Activated CD4-positive, alpha-beta T cell treated with anti-CD3 and anti-CD28 coated beads for 4 hours (primary cell): Measurements from ENCODE around the gene FAM13A.

Experiments
- DNase-seq, 2 donors: peaks; one replicate each; pipeline ENCODE4 v3.0.0-alpha.2; 2020

FAM13A gene

DNA sequence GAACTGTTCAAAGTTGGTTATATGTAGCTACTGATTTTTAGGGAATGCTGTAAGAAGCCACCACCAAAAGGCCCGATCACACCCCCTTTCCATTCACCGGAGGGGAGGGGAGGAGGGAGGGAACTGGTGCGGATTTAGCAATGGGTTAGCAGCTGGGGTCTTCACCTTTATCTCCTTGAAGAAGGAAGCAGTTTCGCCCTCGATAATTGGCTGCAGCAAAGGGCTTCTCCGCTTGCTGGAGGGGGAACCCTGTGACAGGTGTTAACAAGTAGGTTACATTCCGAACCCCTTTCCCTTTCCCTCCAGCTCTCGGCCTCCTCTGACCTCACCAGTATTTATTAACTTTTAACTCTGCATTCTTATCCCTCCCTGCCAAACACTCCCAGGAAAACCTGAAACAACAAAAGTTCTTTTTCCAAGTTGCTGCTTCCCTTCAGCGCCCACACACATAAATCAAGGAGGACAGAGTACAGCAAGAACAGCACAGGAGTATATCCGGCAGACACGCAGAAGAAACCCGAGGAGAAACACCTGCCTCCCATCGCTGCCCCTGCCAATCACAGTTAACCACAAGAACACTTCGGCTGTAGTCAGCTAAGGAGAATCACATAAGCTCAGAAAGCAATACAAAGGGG, 319.6 kb downstream of the FAM13A start:
- DNase-seq, result peak in 1 of 2 donors; percentile 8

DNA sequence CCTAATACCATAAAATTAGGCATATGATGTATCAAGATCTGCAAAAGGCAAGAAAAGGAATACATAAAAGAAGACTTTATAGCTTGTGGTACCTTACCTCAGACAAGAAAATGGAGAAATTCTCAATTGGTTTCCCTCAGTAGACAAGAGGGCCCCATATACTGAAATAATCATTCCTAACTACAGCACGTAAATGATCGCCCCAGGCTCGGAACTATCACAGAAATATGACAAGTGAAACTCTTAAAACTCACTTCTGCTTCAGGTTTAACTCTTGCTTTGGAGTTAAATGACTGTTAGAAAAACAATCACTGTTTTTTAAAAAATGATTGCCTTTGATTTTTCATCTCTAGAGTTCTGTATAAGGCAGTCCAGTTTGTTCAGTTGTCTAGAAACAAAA, 320.7 kb downstream of the FAM13A start:
- DNase-seq, result no peak

DNA sequence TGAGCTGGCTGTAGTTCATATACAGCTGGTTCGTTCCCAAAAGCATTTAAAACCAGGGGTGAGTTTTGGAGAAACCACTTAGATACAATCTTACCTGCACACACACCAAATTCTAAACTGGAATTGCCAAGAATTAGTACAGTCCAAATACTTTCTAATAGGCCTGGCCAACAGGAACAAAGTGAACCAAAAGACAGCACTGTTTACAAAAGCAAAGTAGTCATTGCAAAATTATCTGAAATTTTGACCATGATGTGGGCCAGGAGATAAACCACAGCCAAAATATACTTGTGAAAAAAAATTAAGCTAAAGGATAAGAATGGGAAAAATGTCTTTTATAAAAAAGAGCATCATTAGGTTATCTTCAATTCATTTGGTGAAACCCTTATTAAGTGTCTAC, 321.4 kb downstream of the FAM13A start:
- DNase-seq, result no peak

DNA sequence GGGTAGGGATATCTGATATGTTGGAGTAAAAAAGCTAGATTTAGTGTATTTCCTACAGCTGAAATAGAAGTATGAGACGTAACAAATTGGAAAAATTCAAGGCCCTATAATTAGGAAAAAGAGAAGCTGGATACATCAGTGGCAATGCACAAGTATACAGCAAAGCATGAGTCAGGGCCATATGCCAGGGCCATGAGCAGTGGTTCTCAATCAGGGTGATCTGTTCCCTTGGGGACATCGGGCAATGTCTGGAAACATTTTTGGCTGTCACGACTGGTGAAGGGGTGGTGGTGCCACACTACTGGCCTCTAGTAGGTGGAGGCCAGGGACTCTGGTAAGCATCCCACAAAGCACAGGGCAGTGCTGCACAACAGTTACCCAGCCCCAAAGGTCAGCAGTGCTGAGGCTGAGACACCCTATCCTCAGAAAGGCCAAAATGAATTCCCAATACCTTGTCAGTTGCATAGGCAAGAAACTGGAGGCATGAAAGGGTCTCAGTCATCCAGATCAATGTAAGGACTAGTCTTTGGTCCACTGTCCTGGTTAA, 322.5 kb downstream of the FAM13A start:
- DNase-seq, result no peak

DNA sequence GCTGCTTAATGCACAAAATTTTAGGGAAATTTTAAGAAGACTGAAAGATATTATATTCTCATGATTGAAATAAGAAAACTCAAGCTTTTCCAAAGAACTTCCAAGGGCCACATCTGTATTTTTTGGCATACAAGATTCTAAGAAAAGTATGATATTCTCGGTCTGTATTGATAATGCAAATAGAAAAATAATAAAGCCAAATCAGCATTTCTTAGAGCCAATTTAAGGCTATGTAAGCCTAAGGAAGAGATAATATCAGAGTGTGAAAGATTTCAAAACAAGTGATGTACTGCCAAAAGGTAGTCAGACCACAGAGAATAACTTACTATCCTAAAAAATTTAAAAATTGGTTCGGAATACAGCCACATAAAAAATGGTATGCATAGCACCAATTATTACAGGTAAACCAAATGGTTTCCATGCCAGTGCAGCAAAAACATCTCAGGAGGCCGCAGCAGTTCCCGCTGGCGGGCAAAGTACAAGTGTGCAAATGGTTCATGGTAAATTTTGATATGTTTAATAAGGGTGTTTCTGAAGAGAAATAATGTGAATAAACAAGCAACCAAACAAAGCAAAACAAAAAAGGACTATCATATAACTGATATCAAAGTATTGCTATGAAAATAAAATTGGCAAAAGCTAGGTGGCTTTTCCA, 324.1 kb downstream of the FAM13A start:
- no peak for DNase-seq

DNA sequence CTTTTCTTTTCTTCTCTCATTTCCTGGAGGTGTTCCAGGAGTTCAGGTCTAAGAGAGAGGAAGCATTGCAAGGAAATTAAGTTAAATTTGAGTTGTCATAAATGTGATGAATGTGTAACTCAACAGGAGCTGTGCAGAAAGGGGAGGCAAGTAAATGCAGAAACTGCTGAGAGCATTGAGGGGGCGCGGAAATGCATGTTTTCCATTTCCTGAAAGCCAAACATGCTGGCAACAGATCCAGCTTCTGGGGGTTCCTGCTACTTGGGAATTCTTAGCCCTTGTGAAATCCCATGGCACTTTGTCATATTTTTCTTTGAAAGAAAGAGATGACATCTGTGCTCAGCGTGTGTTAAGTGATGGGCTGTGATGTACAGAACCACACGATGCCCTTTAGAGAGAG, 325.6 kb downstream of the FAM13A start:
- DNase-seq, result no peak

DNA sequence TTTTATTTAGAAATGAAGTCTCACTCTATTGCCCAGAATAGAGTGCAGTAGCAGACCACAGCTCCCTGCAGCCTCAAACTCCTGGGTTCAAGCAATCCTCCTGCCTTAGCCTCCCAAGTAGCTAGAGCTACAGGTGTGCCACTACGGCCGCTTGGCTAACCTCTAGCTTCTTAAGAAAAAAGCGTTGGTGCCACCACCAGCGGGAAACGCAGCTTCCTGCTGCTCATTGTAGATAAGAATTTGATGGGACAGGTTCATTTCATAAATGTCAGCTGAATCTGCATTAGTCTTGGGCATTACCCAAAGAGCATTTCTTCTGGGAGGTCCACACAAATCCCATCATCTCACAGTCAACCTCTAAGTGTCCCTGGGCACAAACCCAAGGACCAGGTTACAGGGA, 326.2 kb downstream of the FAM13A start:
- no peak for DNase-seq

DNA sequence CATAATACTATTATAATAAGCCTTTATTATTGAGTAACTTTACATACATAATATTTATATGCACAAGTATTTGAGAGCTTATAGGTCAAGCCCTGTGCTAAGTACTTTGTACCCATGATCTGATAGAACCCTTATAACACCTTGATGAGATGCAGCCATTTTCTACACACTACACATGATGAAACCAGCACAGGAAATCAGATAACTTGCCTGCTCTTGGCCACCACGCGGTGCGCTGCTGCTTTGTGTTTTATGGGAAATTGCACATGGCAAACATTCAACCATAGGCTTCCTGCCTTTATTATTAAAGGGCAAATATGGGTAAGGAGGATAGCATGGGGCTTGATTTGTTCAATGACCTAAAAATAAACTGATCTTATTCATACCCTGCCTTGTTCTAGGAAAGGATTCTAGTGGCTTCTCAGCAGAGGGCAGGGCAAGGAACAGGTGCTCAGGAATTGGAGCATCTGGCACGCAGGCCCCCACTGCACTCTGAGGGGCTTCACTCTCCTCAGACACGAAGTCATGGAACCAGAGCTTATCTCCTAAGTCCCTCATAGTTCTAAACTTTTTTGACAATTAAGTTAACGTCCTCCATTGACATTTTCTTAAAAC, 327.7 kb downstream of the FAM13A start:
- DNase-seq, result no peak

DNA sequence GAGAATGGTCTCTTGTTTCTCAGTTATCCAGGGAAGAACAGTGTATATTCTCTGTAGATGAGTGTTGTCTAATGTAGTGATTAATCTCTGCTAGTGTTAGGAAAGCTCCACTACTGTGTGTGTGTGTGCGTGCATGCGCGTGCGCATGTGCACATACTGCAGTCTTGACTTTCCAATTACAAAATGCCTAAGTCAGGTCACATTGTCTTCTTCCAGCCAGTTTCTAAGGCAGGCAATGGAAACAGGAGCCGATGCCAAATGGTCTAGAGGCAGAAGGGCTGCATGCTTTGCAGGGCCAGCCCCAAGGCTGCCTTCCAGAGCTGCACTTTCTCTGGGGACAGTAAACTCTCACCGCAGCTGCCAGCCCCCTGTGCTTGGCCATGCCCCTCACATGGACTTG, 328.8 kb downstream of the FAM13A start:
- DNase-seq, result no peak

DNA sequence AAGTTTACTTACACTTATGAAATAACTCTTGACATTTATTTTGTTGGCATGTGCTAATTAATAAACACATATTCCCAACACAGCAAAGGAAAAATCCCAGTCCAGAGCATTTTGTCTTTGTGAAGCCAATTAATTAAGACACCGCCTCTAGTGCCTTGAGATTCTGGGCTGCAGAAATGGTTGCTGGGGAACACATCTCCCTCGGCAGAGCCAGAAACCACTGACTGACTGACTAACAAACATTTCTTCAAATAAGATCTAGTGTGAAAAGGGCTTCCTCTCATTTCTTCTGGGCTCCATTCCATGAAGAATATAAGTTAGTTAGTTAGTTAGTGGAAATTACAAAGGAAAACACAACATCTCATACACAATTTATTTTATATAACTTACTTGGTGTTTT, 331.0 kb downstream of the FAM13A start:
- no peak for DNase-seq

DNA sequence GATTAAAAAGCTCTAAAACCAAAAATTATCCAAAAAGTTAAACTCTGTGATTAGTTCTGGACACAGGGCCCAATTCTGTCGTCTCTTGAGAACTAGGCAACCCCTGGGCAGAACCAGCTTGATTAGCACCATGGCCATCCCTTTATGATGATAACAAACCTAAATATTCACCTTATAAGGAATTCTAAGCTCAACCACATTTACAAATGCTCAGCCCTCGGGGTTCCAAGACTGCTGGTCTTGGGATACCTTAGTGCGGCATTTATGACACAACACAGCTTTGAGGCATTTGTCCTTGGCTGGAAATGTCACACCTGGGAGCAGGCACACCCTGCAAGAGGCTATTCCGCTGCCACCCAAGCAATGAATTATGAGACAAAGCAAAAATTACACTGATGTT, 331.8 kb downstream of the FAM13A start:
- DNase-seq, result no peak

DNA sequence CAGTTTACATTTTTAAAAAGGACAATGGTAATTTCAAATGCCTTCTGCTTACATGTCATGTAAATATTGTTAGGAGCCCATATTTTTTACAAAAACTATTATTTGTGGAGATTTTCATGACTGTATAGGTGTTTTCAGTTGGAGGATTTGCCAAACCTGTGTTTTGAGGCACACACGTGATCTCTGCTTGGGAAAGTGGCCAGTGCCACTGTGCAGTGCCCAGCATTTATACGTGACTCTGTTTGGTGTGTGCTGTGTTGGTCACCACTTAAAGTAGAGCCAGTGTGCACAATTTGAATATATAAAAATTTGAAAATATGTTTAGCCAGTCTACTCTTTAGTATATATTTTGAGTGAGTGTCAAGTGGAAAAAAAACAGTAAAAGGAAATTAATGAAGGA, 332.6 kb downstream of the FAM13A start:
- no peak for DNase-seq

DNA sequence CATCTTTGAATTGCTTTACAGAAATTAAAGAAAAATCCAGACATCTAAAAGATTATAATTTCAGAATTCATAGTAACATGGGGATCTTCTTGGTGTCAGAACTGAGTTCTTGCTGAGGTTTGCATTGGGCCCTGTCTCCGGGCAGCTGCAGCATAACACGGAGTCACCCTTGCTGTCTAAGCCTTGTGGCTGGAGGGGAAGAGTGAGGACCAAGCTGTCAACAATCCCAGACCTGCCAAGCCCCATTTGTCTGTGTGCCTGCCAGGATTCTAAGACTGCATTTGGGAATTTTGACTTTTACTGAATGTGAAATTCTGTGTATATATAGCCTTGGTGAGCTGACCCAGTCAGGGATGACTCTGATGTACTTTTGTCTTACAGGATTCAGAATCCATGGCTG, 334.2 kb downstream of the FAM13A start:
- DNase-seq, result no peak

DNA sequence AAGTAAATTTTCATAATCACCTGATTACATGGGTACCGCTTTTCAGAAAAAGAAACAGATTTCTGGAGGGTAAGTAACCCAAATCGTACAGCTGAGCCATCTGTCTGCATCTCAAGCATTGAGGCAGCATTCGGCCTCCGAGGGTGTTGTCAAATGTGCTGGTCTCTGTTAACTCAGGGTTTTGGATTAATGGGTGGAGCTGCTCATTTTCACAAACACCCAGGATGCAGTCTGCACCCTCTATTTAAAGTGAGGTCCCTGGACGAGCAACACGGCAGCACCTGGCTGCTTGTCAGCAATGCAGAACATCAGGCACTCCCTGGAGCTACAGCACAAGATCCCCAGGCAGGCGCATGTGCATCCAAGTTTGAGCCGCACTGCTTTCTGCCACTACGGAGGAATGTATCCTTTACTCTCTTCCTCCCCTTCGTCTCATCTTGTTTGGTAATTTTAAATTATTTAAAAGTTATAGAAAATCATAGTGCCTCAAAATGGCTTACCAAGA, 334.7 kb downstream of the FAM13A start:
- no peak for DNase-seq

DNA sequence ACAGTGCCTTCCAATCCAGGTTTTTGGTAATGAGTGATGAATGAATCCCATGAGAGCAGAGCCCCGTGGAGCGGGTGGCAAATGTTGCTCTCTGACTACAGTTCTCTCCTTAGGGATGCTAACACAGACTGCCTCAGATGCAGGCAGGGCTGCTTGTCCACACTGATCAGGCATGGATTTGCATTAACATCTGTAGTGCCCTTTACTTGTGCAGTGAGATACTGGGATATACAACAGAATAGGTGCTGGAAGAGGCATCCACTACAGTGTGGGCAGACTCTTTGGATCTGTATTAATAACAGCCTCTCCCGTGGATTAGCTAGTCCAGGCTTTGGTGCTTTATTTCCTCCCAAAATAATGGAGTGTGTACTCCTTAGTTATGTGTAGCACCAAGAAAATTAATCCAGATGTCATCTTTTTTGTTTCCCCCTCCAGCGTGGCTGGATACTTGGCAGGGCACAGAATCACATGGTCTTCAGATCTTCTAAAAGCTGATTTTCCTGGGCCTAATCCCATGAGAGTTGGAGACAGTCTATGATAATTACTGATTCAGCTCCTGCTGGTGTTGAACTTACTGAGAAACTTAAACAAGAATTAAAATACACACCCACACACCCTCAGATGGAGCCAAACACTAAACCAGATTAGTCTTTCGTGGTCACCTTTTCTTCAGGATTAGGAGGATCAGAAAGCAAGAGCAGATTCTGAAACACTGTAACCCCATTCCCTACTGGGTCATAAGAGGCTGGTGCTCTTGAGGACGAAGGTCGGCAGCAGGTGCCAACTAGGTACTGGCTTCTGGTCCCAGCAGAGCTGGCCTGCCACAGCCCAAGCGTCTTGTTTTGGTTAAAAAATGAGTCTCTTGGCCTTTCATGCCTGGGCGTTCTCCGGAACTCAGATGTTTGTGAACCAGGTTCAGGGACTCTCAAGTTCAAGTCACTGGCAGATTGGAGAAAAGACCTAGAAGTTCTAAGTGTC, 336.2 kb downstream of the FAM13A start:
- no peak for DNase-seq

DNA sequence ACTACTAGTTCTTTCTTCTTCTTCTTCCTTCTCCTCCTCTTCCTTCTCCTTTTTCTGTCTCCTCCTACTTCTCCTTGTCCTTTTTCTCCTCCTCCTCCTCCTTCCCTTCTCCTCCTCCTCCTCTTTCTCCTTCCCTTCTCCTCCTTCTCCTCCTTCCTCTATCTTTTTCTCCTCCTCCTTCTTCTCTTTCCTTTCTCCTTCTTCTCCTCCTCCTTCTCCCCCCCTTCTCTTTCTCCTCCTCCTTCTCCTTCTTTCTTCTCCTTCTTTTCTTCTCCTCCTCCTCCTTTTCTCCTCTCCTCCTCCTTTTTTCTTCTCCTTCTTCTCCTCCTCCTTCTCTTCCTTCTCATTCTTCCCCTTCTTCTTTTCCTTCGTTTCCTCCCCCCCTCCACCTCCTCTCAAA, 337.6 kb downstream of the FAM13A start:
- DNase-seq, result no peak

DNA sequence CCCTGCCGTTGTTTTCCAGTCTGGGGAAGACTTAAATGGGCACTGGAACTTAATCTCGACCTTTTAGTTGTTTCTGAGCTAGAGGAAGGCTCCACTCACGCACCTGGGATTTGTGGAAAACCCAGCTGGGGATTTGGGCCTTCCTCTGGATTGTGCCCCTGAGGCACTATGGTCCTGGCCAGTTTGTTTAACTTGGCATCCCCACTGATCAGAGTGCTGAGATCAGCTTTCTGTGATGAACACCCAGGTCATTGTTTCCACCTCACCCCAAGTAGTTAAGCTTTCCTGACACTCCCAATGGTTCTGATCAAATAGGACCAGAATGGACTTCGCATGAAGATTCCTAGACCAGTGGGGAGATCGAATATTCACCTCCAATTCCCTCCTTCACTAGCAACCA, 338.9 kb downstream of the FAM13A start:
- DNase-seq, result no peak

DNA sequence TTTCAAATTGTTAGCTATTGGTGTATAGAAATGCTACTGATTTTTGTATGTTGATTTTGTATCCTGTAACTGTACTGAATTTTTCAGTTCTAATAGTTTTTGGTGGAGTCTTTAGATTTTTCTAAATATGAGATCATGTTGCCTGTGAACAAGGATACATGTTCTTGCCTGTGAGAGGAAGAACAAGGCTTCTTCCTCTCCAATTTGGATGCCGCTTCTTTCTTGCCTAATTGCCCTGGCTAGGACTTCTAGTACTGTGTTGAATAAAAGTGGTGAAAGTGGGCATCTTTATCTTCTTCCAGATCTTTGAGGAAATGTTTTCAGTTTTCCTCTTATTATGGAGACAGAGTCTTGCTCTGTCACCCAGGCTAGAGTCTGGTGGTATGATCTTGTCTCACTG, 343.2 kb downstream of the FAM13A start:
- DNase-seq, result no peak

DNA sequence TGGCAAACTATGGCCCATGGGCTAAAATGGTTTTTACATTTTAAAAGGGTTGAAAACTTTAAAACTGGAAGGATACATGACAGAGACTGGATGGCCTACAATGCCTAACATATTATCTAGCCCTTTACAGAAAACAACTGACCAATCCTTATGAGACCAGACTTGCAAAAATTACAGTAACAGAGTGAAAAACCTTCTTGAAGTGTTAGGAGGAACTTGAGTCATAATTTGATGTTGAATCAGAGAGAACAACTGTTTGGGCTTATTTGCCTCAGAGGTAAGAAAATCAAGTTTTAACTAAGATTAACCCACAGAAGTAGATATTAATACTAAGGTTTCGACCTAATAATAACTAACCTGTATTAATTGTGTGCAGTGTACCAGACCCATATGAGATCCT, 347.0 kb downstream of the FAM13A start:
- DNase-seq, result no peak

DNA sequence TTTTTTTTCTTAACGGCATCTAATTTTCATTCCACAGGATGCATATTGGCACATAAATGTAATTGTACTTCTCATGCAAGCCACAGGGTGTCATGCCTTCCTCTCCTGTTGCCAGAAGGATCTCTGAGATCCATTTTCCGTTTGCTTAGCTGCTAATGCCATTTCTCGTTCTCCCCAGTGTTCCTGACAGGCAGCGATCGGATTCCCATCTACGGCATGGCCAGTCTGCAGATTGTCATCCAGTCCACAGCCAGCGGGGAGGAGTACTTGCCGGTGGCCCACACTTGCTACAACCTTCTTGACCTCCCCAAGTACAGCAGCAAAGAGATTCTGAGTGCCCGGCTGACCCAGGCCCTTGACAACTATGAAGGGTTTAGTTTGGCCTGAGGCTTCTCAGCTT, 350.4 kb downstream of the FAM13A start:
- DNase-seq, result no peak

DNA sequence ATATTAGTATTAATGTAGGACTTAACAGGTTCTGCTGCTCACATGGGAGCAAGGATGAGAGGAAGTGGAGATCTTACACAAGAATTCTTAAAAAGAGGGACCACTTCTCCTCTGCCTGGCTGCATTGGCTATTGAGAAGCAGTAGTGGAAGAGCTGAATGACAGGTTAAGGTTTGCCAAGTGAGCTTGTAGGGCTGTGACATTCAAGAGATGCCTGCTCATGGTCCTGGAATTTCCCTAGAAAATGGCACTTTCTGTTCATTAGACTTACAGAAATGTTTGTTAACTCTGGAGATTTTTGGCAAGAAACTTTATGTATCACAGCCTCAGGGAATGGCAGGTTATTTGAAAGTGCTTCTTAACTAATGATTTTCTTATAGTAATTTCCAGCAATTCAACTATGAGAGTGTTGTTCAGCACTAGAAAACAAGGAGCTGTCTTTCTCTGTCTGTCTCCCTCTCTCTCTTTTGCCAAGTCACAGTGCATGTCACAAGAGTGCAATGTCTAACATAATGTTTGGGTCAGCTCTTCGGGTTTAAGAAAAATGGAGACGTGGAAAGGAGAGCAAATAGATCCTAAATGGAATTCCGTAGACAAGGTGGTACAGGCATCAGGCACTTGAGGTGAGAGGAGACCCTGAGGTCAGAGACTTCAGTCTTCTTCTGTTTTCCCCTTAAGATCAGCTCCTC, 351.0 kb downstream of the FAM13A start:
- DNase-seq, result no peak

DNA sequence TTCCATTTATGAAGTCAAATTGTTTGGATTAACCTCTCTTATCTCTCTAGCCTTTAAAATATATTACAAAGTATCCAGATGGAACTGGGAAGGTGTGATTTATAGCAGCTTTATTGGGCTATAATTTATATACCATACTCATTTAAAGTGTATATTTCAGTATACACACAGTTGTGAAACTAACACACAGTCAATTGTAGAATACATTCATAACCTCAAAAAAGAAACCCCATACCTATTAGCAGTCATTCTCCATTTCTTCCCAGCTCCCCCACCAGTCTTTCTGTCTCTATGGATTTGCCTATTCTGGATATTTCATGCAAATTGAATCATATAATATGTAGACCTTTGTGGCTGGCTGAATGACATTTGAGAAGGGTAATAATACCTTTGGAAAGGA, 351.8 kb downstream of the FAM13A start:
- DNase-seq, result no peak
